OCI-LY1 (cell line): Measurements from ENCODE around the gene ZNF618.

Experiments
- CTCF ChIP-seq: fragments of 200-600 bp; sonication (generic), shearing (Covaris generic); IDR thresholded peaks from 2 replicates; pipeline ENCODE4 v1.5.1; 2017; ENCODE audit warnings: mild to moderate bottlenecking, antibody characterized with exemption, low read length, moderate library complexity, mixed read lengths
- EZH2 ChIP-seq: fragments of 200-600 bp; sonication (generic), shearing (Covaris generic); IDR thresholded peaks from 2 replicates; pipeline ENCODE4 v1.8.0; 2017; ENCODE audit warnings: borderline replicate concordance, mixed run types, mild to moderate bottlenecking, antibody characterized with exemption, low read length, moderate library complexity, mixed read lengths

DNA sequence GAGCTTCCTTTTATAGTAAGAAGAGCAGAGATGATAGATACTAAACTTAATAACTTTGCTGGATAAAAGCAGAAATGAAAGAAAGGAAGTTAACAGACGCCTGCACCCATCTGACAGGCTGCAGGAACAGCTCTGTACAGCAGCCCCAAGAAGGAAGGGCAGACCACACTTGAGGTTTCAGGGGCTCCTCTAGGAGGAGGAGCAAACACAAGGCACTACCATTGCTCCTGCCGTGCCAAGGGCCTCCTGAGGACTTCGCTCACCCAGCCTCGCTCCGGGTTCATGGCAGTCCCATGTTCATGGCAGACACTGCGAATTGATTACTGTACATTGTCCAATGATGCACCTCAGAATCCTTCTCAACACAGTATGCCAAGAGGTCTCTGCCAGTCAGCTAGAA lies 116.9 kb downstream of the ZNF618 start:
- TF ChIP-seq CTCF (no peak), EZH2 (no peak)
